Hippocampal formation (tissue), 2 donors: ENCODE measurements around the gene ASPA.

Source experiments
- DNase-seq, 2 donors: peaks; one replicate each; lab custom pipeline; 2025; lab: John Stamatoyannopoulos, UW

ASPA gene

DNA sequence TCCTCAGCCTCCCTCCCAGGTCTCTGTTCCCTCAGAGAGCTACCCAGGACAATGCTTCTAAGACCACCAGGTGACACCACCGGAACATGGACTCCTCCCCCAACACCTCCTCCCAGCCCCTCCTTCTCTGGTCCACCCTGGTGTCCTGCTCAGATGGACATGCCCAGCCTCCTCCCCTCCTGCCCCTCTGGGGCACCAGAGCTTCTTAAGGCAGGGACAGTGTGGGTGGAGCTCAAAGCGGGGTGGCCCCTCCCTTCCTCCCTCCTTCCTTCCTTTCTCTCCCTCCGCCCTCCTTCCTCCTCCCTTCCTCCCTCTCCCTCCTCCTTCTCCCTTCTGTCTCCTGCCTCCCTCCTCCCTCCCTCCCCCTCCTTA is 59.1 kb downstream of the ASPA start:
- DNase-seq, result peak; percentile 49 to 63

- peak; percentile 70 to 84 for DNase-seq
Measured at GRCh38 chr17:3535253-3535995, 59.6 kb downstream of the ASPA start.

DNA sequence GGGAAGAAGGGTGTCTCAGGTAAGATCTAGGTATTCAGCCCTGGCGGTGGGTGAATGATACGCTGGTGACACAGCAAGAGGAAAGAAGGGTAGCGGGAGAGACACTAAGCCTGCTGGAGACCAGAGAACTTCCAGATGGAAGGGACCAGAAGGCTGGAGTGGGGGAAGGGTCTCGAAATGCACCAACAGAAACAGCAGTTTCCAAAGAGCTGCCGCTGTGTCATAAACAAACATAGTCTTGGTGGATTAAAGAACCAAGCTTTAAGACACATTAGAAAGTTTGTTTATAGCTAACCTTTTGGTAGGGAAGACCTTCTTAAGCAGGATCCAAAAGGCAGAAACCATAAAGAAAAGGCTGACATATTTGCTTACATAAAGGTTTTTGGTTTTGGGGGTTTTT is 60.9 kb downstream of the ASPA start:
- no peak for DNase-seq

- DNase-seq, result no peak
Measured at GRCh38 chr17:3539881-3540540, 64.2 kb downstream of the ASPA start.

GRCh38 chr17:3542410-3543088 is 66.8 kb downstream of the ASPA start:
- no peak for DNase-seq

DNA sequence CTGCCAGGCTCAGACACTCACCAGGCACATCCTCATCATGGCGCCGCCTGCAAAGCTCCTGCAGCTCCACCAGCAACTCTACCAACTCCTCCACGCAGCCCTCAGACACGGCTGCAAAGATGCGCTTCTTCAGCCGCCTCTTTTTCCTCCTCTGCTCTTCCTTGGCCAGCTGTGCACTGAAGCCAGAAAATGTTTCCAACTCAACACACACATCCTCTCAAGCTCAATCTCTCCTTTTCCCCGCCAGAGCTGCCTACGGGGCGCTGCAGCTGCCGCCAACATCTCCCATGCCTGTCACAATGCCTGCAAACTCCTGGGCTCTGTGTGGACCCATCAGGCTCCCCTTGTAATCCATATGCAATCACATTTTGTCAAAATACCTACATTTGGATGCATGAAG is 67.7 kb downstream of the ASPA start:
- DNase-seq, result no peak

- no peak for DNase-seq
Measured at GRCh38 chr17:3544365-3544764, 68.6 kb downstream of the ASPA start.

DNA sequence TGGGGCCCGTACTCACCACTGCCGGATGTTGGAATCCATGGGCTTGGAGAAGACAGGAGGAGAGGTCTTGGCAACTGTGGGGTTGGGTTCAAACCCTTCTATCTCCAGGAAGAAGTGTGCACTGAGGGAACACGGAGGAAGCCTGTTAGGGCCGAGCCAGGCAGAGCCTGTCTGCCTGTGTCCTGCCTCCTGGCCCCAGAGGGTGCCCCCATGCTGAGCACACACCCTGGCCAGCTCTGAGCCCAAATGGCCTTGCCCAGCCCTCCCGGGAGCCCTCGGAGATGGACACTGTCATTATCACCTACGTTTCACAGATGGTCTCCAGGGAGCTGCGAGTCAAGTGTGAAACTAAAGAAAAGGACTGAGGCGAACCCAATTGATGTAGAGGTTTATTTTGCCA is 69.4 kb downstream of the ASPA start:
- no peak for DNase-seq

- DNase-seq, result no peak
Measured at GRCh38 chr17:3546521-3546920, 70.7 kb downstream of the ASPA start.

DNA sequence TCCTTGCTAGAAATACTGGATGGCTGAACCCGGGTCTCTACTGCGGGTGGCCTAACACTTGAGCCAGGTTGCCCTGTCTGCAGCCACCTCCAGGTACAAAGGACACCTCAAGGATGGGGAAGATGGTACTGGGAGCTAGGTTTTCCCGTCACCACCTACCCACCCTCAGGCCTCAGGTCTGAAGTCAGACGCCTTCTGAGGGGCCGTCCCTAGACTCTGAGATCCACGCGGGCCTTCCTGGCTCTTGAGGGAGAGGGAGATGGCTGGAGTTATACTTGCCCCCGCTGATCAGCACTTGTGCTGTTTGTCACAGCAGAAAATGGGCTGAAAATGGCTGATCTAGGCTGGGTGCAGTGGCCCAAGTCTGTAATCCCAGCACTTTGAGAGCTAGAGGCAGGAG is 71.2 kb downstream of the ASPA start:
- no peak for DNase-seq

GRCh38 chr17:3547628-3548027 is 71.8 kb downstream of the ASPA start:
- DNase-seq, result no peak

GRCh38 chr17:3549610-3550162 is 73.9 kb downstream of the ASPA start:
- DNase-seq, result no peak

DNA sequence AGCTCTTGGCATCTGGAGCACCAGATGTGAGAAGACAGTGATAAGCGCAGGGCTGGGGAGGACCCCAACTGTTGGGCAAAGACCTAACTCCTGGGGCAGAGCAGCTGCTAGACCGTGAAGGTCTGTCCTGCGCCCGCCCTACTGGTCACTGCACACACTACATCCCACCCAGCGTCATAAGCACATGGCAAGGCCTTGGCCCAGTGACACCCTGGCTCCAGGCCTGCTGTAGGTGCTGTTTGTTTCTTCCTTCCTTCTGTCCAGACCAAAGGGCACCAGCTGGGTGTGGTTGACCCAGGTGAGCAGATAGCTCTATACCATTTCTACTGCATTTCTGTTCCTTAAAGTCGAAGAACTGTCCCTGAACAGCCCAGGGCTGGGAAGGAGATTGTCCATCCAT is 75.4 kb downstream of the ASPA start:
- no peak for DNase-seq

DNA sequence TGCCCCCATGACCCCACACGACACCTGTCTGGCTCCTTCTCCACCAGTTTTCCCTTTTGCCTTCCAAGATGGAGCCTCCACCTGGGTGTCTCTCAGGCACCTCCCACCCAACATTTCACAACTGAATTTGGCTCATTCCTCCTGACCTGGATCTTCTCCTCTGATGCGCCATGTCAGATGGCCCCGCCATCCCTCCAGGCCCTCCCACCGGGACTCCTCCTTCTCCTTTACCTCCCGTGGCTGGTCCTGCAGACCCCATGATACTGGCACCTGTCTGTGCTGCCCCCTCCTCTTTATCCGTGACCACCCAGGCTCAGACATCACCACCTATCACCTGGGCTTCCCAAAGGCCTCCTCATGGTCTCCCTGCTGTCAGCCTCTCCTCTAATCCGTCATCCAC is 77.1 kb downstream of the ASPA start:
- no peak for DNase-seq
